GM21515 (cell line): ENCODE measurements around the gene PAK5.

ENCODE experiments used
- ATAC-seq: cut with Tn5 transposase; IDR thresholded peaks from one replicate; pipeline ENCODE4 v1.9.1; 2021; ENCODE audit not compliant: unreplicated experiment

The PAK5 gene

GRCh38 chr20:9501473-9501872, 337.4 kb downstream of the PAK5 start:
- ATAC-seq, result no peak

GRCh38 chr20:9500121-9500520, 338.8 kb downstream of the PAK5 start:
- ATAC-seq, result peak; percentile 64

- ATAC-seq, result no peak
Measured at GRCh38 chr20:9499126-9499899, 339.6 kb downstream of the PAK5 start.

- ATAC-seq, result no peak
Measured at GRCh38 chr20:9498322-9498721, 340.6 kb downstream of the PAK5 start.

GRCh38 chr20:9496155-9496554, 342.7 kb downstream of the PAK5 start:
- no peak for ATAC-seq

- no peak for ATAC-seq
Measured at GRCh38 chr20:9495701-9496100, 343.2 kb downstream of the PAK5 start.

- no peak for ATAC-seq
Measured at GRCh38 chr20:9493803-9494202, 345.1 kb downstream of the PAK5 start.

- no peak for ATAC-seq
Measured at GRCh38 chr20:9492067-9492466, 346.8 kb downstream of the PAK5 start.

GRCh38 chr20:9491324-9491723, 347.6 kb downstream of the PAK5 start:
- ATAC-seq, result no peak

GRCh38 chr20:9490631-9491030, 348.2 kb downstream of the PAK5 start:
- ATAC-seq, result no peak

- ATAC-seq, result no peak
Measured at GRCh38 chr20:9490161-9490560, 348.7 kb downstream of the PAK5 start.

GRCh38 chr20:9488063-9488462, 350.8 kb downstream of the PAK5 start:
- ATAC-seq, result no peak
